HFF-Myc (cell line): ENCODE results near the gene FAM114A2.

Experiments used
- DNase-seq: peaks from one replicate; pipeline ENCODE4 v3.0.0-alpha.2; 2011; ENCODE audit warnings: low read depth; ENCODE audit errors: extremely low read depth
- H3K4me3 ChIP-seq: replicated peaks from 2 replicates; pipeline ENCODE4 v1.5.1; 2011; ENCODE audit warnings: low read depth, mild to moderate bottlenecking, control low read depth, low read length
- TF ChIP-seq, protein P1 (sequence below): IDR thresholded peaks from 2 replicates; pipeline ENCODE4 v1.5.1; 2012; ENCODE audit warnings: mild to moderate bottlenecking, low read depth, low read length, control low read depth; ENCODE audit errors: missing control alignments

The FAM114A2 gene

DNA sequence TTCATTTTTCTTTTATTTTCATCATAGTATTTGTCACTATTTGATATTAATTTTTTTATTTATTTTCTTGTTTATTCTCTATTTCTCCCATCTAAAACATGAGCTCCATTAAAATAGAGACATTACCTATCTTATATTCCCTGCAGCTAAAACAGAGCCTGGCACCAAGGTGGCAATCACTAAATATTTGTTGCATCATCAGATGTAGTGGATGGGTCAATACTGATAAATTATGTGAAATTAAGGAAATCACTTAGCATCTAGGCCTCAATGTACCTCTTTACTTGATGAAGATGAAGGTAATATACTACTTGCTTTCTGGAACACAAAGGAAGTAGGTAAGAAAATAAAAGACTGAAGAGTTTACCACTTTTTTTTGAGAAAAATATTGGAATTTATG is 24.7 kb upstream of the FAM114A2 start:
- H3K4me3 ChIP-seq, result no peak overlapping the region
- no peak for DNase-seq
- TF ChIP-seq, protein P1, sequence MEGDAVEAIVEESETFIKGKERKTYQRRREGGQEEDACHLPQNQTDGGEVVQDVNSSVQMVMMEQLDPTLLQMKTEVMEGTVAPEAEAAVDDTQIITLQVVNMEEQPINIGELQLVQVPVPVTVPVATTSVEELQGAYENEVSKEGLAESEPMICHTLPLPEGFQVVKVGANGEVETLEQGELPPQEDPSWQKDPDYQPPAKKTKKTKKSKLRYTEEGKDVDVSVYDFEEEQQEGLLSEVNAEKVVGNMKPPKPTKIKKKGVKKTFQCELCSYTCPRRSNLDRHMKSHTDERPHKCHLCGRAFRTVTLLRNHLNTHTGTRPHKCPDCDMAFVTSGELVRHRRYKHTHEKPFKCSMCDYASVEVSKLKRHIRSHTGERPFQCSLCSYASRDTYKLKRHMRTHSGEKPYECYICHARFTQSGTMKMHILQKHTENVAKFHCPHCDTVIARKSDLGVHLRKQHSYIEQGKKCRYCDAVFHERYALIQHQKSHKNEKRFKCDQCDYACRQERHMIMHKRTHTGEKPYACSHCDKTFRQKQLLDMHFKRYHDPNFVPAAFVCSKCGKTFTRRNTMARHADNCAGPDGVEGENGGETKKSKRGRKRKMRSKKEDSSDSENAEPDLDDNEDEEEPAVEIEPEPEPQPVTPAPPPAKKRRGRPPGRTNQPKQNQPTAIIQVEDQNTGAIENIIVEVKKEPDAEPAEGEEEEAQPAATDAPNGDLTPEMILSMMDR, result no peak

DNA sequence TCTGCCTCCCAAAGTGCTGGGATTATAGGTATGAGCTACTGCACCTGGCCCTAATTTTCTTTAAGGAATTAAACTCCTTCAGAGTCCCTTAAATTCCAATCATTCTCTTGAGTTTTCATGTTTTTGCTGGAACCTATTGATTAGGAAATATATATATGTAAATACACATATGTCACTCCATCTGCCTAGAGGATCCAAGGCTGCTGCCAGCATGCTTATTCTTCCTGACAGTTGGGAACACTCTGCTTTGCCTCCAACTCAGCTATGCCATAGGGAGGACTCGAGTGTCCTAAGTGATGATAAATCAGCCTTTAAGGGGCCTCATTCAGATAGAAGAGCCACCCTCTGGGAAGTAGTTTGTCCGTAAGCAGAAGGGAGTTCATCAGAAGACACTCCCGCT is 21.9 kb upstream of the FAM114A2 start:
- TF ChIP-seq, protein P1, result no peak
- no peak for DNase-seq
- no peak overlapping the region for H3K4me3 ChIP-seq

DNA sequence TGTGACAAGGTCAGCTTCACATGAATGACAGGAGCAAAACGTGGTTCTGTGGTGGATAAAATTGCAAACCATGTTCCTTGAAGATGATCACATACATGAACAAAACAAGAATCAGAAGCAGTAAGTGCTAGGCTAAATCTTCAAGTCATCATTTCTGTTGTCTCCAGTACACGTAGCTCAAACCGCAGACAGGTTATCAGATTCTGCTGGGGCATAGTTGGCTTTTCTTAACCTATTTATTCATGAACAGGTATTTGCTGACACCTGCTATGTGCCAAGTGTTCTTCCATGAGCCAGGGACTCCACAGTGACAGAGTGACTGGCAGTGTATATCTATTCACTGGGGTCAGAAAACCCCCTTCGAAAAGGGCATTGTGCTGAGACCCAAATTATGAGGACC is 20.9 kb upstream of the FAM114A2 start:
- DNase-seq, result no peak
- H3K4me3 ChIP-seq, result no peak overlapping the region
- TF ChIP-seq, protein P1, result no peak

DNA sequence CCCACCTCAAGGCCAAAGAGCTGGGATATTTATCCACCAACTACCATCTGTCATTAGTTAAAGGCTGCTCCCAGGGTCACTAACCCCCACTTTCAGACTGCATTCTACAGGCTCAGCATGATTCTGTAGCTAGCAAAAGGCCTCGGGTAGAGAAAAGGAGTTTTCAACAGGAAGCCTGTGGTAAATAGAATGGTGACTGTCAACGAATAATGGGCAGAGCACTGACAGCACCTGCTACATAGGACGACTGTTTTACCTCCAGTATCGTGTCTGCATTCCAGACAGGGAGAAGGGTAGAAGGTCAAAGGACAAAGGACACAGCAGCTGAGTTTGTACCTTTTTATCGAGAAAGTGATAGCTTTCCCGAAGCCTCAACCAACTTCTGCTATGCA is 20.3 kb upstream of the FAM114A2 start:
- TF ChIP-seq, protein P1, result no peak
- no peak overlapping the region for H3K4me3 ChIP-seq
- no peak for DNase-seq

DNA sequence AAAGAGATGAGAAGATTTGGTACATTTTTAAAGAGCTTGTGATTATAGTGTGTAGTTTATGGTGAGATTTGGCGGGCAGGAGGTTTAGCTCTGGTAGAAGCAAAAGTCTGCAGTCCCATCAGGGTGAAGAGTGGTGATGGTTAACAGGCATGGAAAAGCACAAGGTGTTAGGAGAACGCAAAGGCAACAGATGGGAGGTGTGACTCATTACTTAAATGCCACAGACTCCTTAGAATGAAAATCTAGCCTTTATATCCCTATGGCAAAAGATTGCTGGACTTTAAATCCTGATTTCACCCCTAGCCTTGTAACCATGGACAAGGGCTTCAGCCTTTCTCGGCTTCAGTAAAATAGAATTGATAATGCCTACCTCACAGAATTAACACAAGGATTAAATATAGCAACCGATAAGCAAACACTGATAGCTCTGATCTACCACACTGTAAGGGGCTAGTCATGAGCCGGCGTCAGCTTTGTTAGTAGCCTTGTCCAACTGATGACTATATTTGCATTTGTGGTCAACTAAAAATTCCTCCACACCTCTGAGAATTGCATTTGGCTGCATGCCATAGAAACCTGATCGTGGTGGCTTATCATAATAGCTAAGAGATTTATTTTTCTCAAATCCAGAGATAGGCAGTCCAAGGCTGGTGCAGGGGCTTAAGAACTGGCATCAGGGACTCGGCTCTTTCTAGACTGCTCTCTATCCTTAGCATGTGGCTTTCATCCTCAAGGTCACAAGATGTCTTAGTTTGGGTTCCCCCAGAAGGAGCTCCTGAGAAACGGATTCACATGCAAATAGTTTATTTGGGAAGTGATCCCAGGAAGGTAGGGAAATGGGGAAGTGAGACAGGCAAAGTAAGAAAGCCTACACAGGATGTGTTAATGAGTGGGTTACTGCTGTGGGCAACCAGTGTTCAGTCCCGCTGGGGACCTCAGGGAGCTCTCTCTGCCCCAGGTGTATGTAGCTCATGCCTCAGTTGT is 19.6 kb upstream of the FAM114A2 start:
- TF ChIP-seq, protein P1, result no peak
- no peak overlapping the region for H3K4me3 ChIP-seq
- DNase-seq, result no peak

DNA sequence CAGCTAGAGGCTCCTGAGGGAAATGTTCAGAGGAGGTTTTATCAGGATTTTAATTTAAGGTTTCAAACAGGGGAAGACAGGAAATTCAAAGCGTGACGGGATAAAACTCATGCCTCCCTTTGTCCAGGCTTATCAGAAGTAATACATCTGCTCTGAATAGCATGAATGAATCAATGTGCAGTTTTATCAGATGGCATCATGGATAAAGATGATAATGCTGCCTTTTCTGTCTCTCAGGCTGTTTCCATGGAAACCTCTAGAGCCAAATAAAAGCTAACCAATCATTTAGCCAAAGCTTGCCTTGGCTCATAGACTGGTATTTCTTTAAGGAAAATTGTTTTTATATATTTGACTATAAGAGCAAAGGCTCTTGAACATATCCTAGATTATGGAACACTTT is 16.5 kb upstream of the FAM114A2 start:
- TF ChIP-seq, protein P1, result no peak
- no peak for DNase-seq
- H3K4me3 ChIP-seq, result no peak overlapping the region
